HUES6 (cell line): ENCODE results near the gene NEIL1.
A peak's percentile ranks its signal among the peaks of the same experiment; 100 is the strongest.
"Not testable (repeated sequence)": the region's sequence is repeated elsewhere in the genome, so short reads cannot be mapped to it uniquely, and the experiment has no call there.

ENCODE experiments used
- H3K27ac ChIP-seq: 2 replicates; pipeline ENCODE4 v1.7.0; 2013; ENCODE audit warnings: low read depth, mild to moderate bottlenecking, low read length, inconsistent platforms
- H3K27me3 ChIP-seq: 2 replicates; pipeline ENCODE4 v1.6.1; 2013; ENCODE audit warnings: low read length; ENCODE audit not compliant: control insufficient read depth, insufficient read depth
- H3K36me3 ChIP-seq: 2 replicates; pipeline ENCODE4 v1.6.1; 2013; ENCODE audit warnings: low read length; ENCODE audit not compliant: control insufficient read depth, insufficient read depth
- H3K4me1 ChIP-seq: 2 replicates; pipeline ENCODE4 v1.6.1; 2013; ENCODE audit warnings: low read length; ENCODE audit not compliant: control insufficient read depth, insufficient read depth
- H3K4me3 ChIP-seq: 2 replicates; pipeline ENCODE4 v1.5.1; 2013; ENCODE audit warnings: low read depth, low read length
- H3K9ac ChIP-seq: one replicate; pipeline ENCODE4 v1.6.1; 2013; ENCODE audit warnings: mild to moderate bottlenecking, low read length
- H3K9me3 ChIP-seq: 2 replicates; pipeline ENCODE4 v1.6.1; 2013; ENCODE audit warnings: low read depth, low read length; ENCODE audit not compliant: control insufficient read depth, insufficient read depth

The NEIL1 gene

GRCh38 chr15:75366163-75366562 is 19.3 kb downstream of the NEIL1 start:
- no peaks in the 10 kb centered on the region for H3K9me3 ChIP-seq
- H3K9ac ChIP-seq, result no peak overlapping the region
- no peaks in the 10 kb centered on the region for H3K27me3 ChIP-seq
- H3K36me3 ChIP-seq, result peaks cover 66% of the 10 kb centered on the region
- no peak overlapping the region for H3K4me3 ChIP-seq
- no peak overlapping the region for H3K27ac ChIP-seq
- H3K4me1 ChIP-seq, result peaks cover 8% of the 10 kb centered on the region; the same call in 1 of the 2 replicates

- no peak overlapping the region for H3K4me3 ChIP-seq
- peaks cover 66% of the 10 kb centered on the region for H3K36me3 ChIP-seq
These were observed 20.2 kb downstream of the NEIL1 start for GRCh38 chr15:75367006-75367405.

GRCh38 chr15:75367406-75367912 is 20.6 kb downstream of the NEIL1 start:
- Histone ChIP-seq H3K27me3 (no peaks in the 10 kb centered on the region), H3K9ac (no peak overlapping the region), H3K9me3 (no peaks in the 10 kb centered on the region), H3K4me1 (peaks cover 8% of the 10 kb centered on the region; the same call in 1 of the 2 replicates), H3K36me3 (peaks cover 66% of the 10 kb centered on the region), H3K27ac (no peak overlapping the region), H3K4me3 (peak overlapping the region; percentile 75)

More at GRCh38 chr15:75367006-75367405, 20.2 kb downstream of the NEIL1 start:
- peaks cover 8% of the 10 kb centered on the region; the same call in 1 of the 2 replicates for H3K4me1 ChIP-seq
- H3K27me3 ChIP-seq, result no peaks in the 10 kb centered on the region
- H3K9ac ChIP-seq, result no peak overlapping the region
- no peak overlapping the region for H3K27ac ChIP-seq
- H3K9me3 ChIP-seq, result no peaks in the 10 kb centered on the region

GRCh38 chr15:75367913-75368688 is 21.3 kb downstream of the NEIL1 start, which contains the start of gene MAN2C1:
Gene MAN2C1 (minus strand): TSS chr15:75368607. CDS start chr15:75368583, 24 bp downstream.
- Histone ChIP-seq H3K9ac (peak within 1 kb of the TSS; percentile 92), H3K27ac (peak within 1 kb of the TSS; percentile 93), H3K27me3 (no peaks in the 10 kb centered on the region), H3K4me3 (peak within 1 kb of the TSS; percentile 75), H3K36me3 (peaks cover 67% of the 10 kb centered on the region), H3K4me1 (peaks cover 8% of the 10 kb centered on the region; the same call in 1 of the 2 replicates), H3K9me3 (no peaks in the 10 kb centered on the region)

GRCh38 chr15:75368689-75369239 is 21.9 kb downstream of the NEIL1 start:
- Histone ChIP-seq H3K9me3 (no peaks in the 10 kb centered on the region), H3K4me3 (peak overlapping the region; percentile 75), H3K4me1 (peaks cover 8% of the 10 kb centered on the region; the same call in 1 of the 2 replicates), H3K9ac (peak overlapping the region; percentile 92), H3K36me3 (peaks cover 70% of the 10 kb centered on the region), H3K27me3 (no peaks in the 10 kb centered on the region), H3K27ac (peak overlapping the region; percentile 93)

- H3K36me3 ChIP-seq, result peaks cover 70% of the 10 kb centered on the region
- no peaks in the 10 kb centered on the region for H3K9me3 ChIP-seq
- H3K27ac ChIP-seq, result no peak overlapping the region
- H3K9ac ChIP-seq, result peak overlapping the region; percentile 10
- H3K27me3 ChIP-seq, result no peaks in the 10 kb centered on the region
- peaks cover 8% of the 10 kb centered on the region; the same call in 1 of the 2 replicates for H3K4me1 ChIP-seq
- H3K4me3 ChIP-seq, result peak overlapping the region; percentile 75; the same call in 1 of the 2 replicates
These were observed 23.2 kb downstream of the NEIL1 start for GRCh38 chr15:75369897-75370581.

- Histone ChIP-seq H3K27ac (no peak overlapping the region), H3K4me3 (no peak overlapping the region), H3K9ac (peak overlapping the region; percentile 15), H3K4me1 (peaks cover 8% of the 10 kb centered on the region; the same call in 1 of the 2 replicates), H3K36me3 (peaks cover 71% of the 10 kb centered on the region), H3K27me3 (no peaks in the 10 kb centered on the region), H3K9me3 (no peaks in the 10 kb centered on the region)
These were observed 24.6 kb downstream of the NEIL1 start for GRCh38 chr15:75371486-75371885.

- Histone ChIP-seq H3K4me1 (peaks cover 8% of the 10 kb centered on the region; the same call in 1 of the 2 replicates), H3K27me3 (no peaks in the 10 kb centered on the region), H3K9me3 (no peaks in the 10 kb centered on the region), H3K4me3 (no peak overlapping the region), H3K36me3 (peaks cover 71% of the 10 kb centered on the region), H3K9ac (peak overlapping the region; percentile 15), H3K27ac (no peak overlapping the region)
These were observed 25.3 kb downstream of the NEIL1 start for GRCh38 chr15:75371901-75372688.

- no peaks in the 10 kb centered on the region for H3K9me3 ChIP-seq
- H3K27me3 ChIP-seq, result no peaks in the 10 kb centered on the region
- no peak overlapping the region for H3K9ac ChIP-seq
- no peak overlapping the region for H3K27ac ChIP-seq
- peaks cover 97% of the 10 kb centered on the region for H3K36me3 ChIP-seq
- no peak overlapping the region for H3K4me3 ChIP-seq
- no peaks in the 10 kb centered on the region for H3K4me1 ChIP-seq
These were observed 33.9 kb downstream of the NEIL1 start for GRCh38 chr15:75380773-75381172.

GRCh38 chr15:75383986-75384385 is 37.1 kb downstream of the NEIL1 start:
- H3K9me3 ChIP-seq, H3K27ac ChIP-seq, H3K4me3 ChIP-seq, H3K27me3 ChIP-seq, H3K9ac ChIP-seq, H3K4me1 ChIP-seq: not testable (repeated sequence)
- peaks cover 98% of the 10 kb centered on the region for H3K36me3 ChIP-seq
